HG02840 (cell line): ENCODE data around the gene PTMA.
"Not testable (repeated sequence)": the region's sequence is repeated elsewhere in the genome, so short reads cannot be mapped to it uniquely, and the experiment has no call there.

Experiments used
- ATAC-seq: cut with Tn5 transposase; IDR thresholded peaks from one replicate; pipeline ENCODE4 v1.9.1; 2021; ENCODE audit warnings: mild to moderate bottlenecking, moderate library complexity, moderate number of reproducible peaks; ENCODE audit not compliant: unreplicated experiment, low FRiP score

PTMA gene

DNA sequence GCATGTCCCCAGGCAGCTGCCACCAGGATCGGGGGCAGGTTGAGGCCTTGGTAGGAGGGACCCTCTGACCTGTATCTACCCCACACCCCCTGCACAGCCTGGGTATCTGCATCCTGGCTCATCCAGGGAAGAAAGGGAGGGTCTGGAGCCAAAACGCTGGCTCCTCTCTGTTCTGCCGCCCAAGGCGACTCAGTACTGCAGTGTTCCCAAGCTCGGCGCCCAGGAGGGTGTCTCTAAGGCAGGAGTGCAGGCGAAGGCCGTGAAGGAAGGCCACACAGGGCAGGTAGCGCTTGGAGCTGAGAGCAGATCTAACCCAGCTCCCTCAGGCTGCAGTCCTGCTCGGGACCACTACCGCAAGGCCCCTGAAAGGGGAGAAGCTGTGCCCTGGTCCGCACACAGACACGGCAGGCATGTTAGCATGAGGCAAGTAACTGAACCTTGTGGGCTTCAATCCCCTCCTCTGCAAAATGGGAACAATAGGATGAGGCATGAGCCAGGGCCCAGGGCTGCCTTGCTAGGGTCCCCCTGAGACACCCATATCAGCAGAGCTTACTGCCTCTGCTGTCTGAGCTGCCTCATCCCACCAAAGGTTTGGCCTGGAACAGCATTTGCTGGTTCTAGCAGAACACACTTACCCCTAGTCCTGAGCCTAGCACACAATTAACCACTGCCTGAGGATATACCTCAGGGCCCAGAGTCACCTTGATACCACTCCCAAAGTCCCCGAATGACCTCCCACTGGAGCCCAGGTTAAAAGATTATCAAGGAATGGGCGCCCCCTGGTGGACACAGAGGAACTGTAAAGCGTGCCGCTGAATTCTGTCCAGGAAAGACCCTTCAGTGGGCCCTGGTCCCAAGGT lies 6.5 kb downstream of the PTMA start:
- no peak for ATAC-seq

DNA sequence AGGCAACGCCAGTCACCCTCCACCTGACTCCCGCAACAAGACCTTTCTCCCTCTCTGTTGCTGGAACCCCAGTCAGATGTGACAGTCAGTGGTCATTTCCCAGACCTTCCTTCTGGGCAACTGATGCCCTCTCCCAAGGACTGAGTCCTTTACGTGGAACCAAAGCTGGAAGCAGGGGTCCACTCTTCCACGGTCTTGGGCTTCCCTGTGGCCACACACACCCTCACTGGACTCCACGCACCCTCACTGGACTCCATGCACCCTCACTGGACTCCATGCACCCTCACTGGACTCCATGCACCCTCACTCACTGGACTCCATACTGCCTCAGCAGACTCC lies 7.1 kb downstream of the PTMA start:
- ATAC-seq: no peak

DNA sequence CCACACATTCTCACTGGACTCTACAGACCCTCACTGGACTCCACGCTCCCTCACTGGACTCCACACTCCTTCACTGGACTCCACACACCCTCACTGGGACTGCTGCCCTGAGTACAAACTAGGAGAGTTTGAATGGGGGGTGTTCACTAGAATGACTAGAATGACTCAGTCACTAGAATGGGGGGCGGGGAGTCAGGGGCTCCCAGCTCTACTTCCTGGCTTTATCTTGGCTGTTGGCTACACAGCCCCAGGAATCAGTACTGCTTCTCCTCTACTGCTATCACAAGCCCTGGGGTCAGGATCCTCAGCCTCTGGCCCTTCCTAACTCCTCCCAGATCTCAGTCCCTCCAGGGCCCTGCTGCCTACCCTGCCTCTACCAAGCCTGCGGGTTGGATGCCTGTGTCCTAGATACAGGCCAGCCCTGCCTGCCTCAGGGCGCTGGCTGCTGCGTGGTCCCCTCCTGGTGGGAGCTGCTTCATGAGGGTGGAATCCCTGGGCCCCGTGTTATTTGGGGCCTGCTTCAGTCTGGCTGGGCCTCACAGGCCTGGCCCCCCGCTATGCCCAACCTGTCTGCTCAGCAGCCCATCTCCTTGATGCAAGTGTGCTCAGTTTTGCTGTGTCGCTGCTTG lies 7.8 kb downstream of the PTMA start:
- ATAC-seq: no peak

DNA sequence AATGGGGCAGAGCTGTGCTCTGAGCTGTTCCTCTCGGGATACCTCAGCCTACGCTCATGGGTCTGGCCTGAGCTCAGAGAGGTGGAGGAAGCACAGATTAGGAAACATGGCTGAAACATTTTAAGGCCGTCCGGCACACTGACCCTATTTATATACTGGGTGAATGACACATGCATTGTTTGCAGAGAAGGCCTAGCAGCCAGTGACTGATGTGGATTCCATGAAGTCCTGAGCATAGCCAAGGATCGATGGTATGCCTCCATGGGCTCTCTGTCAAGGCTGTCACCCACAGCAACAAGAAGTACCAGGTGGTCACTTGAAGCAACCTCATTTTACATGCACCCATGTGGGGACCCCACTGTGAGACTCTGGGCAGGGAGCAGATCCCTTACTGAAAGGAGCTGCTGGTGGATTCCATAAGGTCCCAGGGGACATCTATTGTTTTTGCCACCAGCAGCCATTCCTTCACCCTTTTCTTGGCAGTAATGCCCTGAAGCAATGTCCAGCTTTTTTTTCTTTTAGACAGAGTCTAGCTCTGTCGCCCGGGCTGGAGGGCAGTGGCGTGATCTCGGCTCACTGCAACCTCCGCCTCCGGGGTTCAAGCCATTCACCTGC lies 8.4 kb downstream of the PTMA start:
- no peak for ATAC-seq

DNA sequence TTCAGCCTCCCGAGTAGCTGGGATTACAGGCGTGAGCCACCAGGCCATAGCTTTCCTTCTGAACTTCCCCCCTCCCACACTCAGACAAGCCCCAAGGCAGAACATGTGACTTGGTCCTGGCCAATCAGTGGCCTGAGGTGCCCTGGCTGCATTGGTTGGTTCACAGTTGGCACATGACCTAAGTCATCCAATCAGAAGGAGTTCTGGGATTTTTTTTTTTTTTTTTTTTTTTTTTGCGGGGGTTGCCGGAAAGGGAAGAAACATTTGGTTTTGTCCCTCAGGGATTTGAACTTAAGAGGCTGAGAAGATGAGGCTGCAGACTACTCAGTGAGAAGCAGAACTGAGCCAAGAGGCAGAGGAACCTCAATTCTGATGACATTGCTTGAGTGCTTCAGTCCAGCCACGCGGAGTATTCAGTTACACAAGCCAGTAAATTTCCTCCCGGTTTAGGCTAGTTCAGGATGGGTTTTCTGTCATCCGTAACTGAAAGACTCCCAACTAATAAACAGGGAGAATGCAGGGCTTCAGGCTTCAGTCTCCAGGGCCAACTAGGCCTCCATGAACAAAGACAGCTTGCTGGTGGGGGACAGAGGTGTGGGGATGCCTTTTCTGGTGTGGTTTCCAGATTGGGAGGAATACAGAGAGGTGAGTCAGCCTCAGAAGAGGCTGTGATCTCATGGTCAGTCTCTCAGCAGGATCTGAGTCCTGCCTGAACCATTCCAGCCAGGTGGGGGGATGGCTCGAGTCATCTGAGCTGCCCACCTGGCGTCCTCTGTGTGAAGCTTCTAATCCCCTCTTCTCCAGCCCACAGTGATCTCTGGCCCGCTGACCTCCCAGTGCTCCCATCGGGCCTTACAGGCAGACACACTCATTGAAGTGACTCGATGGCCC lies 9.2 kb downstream of the PTMA start:
- ATAC-seq: no peak

DNA sequence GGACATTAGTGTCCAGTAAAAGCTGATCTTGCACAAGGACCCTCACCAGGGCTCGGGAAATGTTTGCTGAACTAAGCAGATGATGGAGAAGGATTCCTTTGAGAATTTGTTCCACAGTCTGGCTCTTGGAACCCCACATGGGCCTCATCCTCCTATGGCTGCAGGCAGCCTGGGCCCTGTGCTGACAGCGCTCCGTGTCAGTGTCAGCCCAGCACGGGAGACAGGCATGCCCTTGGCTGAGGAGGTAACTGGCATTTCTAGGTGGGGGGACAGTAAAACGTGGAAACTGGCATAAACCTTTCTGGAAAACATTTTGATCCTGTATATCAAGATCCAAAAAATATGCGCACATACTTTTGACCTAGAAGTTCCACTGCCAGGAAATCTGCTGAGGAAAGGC lies 10.5 kb downstream of the PTMA start:
- no peak for ATAC-seq

DNA sequence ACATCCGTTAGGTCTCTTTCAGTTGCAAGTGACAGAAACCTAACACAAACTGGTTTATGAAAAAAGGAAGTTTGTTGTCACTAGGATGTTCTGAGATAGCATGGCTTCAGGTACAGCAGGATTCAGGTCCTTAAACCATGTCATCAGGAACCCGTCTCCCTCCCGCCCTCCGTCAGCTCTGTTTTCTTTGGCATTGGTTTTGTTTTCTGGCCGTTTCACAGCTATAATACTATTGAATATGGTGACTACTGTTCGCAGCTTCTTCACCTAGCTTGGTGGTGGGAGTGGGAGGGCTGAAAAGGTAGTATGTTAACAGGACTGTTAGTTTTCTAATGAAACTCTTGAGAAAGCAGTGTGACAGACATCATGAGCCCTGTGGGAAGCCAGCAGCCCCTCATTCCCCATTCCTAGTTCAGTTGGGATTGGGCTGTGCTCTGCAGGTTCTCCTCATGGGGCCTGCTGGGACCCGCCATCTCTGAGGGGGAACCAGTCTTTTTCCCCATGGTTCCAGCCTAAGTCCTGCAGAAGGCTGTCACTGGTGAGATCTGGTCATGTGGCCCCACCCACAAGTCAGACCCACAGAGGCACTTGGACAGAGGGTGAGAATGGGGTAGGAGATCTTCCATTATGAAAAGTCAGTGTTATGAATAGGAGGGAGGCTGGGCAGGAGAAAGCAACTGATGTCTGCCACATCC lies 12.1 kb downstream of the PTMA start:
- ATAC-seq: no peak

DNA sequence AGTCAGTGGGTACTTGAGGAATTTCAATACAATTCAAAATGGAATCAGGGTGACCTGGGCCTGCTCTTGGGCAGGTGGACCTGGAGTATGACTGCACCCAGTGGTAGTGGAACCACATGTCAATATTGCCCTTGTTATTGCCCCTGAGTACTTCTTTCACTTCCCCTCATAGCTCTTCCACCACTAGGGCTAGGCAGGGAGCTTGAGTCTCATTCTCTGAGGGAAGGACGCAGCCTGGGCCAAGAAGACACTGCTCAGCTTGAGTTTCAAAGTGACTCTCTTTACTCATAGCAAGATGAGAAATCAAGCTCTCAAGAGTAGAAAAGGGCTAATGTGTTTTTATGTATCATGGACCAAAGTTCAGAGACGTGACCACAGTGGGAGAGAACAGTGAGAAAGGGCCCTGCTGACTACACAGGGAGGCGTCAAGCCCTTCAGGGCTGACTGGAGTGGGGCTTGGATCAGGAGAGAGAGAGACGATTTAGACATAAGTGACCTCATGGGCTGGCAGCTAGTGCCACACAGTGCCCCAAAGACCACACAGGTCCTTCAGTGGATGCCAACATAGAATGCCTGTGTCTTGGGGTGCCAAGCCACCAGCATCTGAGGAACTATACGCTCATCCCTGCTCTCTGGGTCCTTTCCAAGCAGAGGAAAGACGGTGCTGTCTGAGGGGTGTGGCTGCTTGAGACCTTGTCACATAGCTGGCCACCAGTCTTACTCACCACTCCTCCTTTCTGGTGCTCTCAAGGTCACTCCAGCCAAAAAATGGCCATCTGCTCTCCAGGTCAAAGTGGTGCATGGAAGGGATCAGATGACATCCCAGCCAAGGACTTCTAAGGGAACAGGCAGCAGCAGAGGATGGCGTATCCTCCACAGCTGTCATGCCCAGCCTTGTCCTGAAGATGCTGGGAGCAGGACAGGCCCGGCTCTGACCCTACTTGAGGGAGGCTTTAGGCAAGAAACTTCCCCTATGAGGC lies 13.0 kb downstream of the PTMA start:
- ATAC-seq: peak; percentile 41

DNA sequence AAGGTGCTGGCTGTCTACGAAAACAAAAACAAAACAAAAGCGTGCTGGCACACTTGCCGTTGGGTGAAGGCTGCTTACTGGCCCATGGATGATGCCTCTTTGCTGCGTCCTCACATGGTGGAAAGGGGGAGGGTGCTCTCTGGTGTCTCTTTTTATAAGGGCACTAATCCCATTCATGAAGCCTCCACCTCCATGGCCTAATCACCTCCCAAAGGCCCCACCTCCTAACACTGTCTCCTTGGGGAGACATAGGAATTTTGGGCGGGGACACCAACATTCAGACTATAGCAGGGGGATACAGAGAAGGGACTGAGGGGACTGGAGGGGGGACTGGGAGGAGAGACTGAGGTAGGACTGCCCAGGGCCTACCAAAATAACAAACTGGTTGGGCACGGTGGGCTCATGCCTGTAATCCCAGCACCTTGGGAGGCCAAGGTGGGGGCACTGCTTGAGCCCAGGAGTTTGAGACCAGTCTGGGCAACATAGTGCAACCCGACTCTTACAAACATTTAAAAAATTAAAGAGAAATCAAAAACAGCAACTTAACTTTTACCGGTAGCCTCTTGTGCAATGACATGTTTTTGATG lies 14.5 kb downstream of the PTMA start:
- no peak for ATAC-seq

DNA sequence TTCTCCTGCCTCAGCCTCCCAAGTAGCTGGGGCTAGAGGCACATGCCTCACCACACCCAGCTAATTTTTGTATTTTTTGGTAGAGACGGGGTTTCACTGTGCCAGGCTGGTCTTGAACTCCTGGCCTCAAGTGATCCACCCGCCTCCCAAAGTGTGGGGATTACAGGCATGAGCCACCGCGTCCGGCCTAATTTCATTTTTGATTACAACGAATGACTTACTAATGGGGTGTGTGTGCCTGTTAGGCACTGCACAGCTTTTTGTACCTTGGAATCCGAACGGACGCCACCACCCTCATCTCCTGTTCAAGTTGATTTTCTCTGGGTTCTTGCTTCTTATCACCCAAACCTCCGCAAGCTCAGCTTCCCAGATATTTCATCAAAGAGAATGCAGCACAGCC lies 17.2 kb downstream of the PTMA start:
- no peak for ATAC-seq

DNA sequence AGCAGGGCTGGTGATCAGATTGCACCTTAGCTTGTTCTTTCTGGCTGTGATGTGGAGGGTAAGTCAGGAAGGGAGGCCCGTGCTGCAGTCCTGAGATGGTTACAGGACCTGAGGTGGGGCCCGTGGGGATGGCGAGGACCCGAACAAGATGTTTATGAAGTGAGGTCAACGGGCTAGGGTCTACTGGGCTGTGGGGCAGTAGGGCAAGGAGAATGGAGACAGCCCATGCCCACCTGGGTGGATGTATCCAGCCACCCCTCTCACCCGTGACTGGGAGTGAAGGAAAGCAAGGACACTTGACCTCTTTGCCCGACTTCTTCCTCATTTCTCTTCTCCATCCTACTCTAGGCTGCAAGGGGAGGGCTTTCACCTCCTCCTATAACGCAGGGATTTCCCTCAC lies 18.0 kb downstream of the PTMA start:
- ATAC-seq: no peak

DNA sequence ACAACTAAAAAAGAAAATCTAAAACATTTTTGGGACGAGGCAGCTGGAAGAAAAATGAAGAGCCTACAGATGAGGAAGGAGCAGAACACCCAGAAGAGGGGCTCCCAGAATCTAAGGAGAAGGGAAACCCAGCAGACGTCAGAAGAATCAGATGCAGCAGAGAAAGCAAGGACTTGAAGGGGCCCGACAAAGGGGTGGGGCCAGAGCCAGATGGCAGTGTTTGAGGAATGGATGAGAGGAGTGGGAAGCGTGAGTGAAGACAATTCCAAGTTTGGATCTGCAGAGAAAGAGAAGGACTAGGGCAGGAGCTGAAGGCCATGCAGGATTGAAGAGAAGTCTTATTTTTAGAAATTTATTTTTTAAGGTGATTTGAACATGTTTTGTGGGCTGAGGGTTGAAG lies 19.3 kb downstream of the PTMA start:
- no peak for ATAC-seq

DNA sequence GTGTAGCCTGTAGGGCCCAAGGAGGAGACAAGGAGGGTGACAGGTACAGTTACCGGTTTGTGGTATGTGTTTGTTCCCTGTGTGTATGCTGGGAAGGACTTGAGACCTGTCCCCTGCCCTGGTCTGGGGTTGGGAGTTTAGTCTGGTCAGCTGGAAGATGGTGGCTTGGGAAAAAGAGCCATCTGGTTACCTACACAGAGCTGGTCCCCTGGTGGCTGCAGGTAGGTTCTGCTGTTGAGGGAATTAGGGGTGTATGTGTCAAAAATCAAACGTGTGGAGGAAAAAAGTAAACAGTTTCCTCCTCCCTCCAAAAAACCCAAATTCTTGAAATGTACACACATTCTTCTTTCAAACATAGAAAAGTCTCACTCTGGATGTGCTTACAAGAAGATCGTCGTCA lies 24.3 kb downstream of the PTMA start:
- ATAC-seq: no peak

DNA sequence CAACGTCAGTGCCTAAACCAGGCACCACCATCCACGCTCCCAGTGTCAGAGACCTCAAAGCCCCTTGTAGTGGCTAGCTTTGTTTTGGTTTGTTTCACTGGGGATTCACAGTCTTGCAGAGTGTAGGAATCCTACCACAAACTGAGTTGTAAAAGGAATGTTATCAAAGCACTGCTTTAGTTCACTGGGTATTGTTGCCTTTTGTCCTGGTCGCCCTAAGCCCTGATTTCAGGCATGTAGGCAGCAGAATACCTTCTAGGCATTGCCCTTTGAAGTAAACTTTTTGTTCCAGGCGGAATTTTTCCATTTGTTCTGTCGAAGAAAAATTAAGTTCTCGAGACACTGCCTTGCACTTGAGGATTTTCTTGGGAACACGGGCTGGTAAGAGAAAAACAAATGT lies 29.4 kb downstream of the PTMA start:
- ATAC-seq: no peak

DNA sequence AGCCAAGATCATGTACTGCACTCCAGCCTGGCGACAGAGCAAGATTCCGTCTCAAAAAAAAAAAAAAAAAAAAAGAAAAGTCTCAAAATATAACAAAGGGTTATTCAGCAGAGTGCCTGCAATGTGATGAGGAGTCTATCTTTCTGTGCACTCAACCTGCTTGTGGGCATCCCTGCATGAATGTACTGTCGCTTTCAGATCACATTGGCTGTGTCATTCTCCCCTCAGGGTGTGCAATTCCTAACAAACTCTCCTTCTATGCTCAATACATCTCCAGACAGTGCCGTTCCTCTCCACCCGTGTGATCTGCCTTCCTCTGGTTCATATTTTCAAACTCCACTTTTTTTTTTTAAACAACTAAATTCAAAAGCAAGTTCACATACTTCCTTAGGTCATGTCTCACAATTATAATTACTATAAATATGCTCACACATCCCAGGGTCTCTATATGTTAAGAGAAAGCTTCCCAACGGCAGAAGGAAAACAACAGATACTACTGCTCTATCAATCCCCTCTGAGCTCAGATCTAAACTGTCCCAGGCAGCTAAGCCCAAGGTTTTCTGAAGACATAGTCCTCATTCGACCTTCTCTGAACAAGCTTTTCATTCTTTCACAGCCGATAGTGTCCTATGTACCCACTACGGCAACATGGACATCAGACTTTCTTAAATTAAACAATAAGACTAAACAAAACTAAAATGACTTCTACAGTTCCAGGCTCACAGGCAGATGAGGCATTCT lies 35.2 kb downstream of the PTMA start:
- ATAC-seq: no peak

DNA sequence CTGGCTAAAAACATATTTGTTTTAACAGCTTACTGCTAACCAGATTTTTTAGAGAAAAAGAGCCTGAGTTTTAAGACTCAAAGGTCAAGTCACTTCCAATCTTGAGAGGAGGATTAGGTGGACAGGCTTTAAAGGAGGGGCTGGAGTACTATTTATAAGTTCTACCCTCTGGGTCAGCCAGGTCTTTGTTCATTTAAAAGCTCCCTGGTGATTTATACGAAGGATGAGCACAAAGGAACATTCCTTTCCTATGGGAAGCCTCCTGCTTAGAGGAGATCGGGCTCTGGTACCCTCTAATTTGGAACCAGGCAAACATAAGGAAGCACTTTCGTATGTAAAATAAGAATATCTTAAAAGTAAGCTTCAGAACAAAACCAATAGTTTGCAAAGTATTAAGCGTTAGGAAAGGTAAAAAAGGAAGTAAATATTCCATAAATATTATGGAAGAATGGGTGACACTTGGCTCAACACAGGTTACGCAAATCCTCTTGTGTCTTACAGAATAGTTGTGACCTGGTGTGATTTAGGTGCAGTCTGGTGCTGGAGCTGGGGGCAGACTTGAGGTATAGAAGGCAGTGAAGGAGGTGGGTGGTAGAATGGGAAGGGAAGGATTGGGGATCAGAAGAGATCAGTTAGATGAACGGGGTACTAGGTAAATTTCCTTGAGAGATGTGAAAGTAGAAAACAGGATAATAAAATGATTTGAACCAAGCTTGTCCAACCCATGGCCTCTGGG lies 37.1 kb downstream of the PTMA start:
- no peak for ATAC-seq

DNA sequence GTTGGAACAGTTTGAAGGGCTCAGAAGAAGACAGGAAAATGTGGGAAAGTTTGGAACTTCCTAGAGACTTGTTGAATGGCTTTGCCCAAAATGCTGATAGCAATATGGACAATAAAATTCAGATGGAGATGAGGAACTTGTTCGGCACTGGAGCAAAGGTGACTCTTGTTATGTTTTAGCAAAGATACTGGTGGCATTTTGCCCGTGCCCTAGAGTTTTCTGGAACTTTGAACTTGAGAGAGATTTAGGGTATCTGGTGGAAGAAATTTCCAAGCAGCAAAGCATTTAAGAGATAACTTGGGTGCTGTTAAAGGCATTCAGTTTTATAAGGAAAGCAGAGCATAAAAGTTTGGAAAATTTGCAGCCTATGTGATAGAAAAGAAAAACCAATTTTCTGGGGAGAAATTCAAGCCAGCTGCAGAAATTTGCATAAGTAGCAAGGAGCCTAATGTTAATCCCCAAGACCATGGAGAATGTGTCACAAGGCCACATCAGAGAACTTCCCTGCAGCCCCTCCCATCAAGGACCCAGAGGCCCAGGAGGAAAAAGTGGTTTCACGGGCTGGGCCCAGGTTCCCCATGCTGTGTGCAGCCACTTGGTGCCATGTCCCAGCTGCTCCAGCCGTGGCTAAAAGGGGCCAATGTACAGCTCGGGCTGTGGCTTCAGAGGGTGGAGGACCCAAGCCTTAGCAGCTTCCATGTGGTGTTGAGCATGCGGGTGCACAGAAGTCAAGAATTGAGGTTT lies 40.0 kb downstream of the PTMA start:
- ATAC-seq: not testable (repeated sequence)
